Measurements from ENCODE around the gene LRP4.

DNA sequence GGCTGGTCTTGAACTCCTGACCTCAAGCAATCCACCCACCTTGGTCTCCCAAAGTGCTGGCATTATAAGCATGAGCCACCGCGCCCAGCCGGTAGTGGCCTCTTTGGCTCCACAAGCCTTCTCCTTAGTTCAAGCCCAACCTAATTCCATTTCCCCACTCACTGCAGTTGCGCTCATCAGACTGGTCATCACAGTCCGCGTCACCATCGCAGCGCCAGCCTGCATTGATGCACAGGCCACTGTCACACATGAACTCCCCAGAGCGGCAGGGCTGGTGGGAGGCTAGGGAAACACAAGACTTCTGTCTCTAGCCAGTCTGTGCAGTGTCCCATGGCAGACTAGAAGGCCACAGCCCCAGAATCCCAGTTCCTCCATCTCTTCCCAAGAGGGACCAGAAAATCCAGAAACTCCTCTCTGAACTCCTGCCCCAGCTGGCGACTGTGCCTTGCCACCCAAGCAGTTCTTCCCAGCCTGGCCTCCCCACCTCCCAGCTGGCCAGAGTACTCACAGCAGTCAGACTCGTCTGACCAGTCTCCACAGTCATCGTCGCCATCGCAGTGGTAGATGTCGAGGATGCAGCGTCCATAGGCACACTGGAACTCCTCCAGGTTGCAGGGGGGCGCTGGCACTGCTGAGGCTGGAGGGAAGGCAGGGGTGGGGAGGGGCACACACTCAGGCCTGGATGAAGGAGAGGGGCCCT is 19.8 kb downstream of the LRP4 start:
- TF ChIP-seq CTCF (IDR thresholded peaks at IDR 0.05), result no peak
- no peak for TF ChIP-seq POLR2A (IDR thresholded peaks at IDR 0.05)

Measured in sigmoid colon (tissue), 3 donors.